ENCODE results near the gene CARD10.

- TF ChIP-seq CTCF (IDR thresholded peaks at IDR 0.05 in 4 of 5, conservative IDR thresholded peaks at IDR 0.05 in 1 of 5) (no peak), POLR2A (IDR thresholded peaks at IDR 0.05) (no peak)
Measured at GRCh38 chr22:37558815-37559214, 39.6 kb upstream of the CARD10 start.
